GM23248 (cell line): ENCODE measurements around the gene CUX1. TPM values are rescaled to one million over a fixed set of nuclear protein-coding genes. Genes with fewer than 3 reads are reported as not detected.

ENCODE experiments used
- DNase-seq: peaks from one replicate; pipeline ENCODE4 v3.0.0-alpha.2; 2015
- H2AFZ ChIP-seq: fragments of 200-600 bp; sonication (generic); 2 replicates; pipeline ENCODE4 v1.6.1; 2016; ENCODE audit warnings: antibody characterized with exemption
- H3F3A ChIP-seq: fragments of 200-600 bp; sonication (generic); 2 replicates; pipeline ENCODE4 v1.6.1; 2016; ENCODE audit warnings: mild to moderate bottlenecking, antibody characterized with exemption, mixed run types; ENCODE audit not compliant: insufficient read depth
- H3K27ac ChIP-seq: fragments of 200-600 bp; sonication (generic); 2 replicates; pipeline ENCODE4 v1.5.1; 2016; ENCODE audit warnings: mild to moderate bottlenecking
- H3K27me3 ChIP-seq: fragments of 200-600 bp; sonication (generic); replicated peaks from 2 replicates; pipeline ENCODE4 v1.6.1; 2016; ENCODE audit warnings: mild to moderate bottlenecking; ENCODE audit not compliant: insufficient read depth
- H3K36me3 ChIP-seq: fragments of 200-600 bp; sonication (generic); 2 replicates; pipeline ENCODE4 v1.6.1; 2016; ENCODE audit warnings: low read depth, mild to moderate bottlenecking
- H3K4me1 ChIP-seq: fragments of 200-600 bp; sonication (generic); 2 replicates; pipeline ENCODE4 v1.6.1; 2016; ENCODE audit warnings: mild to moderate bottlenecking; ENCODE audit not compliant: insufficient read depth
- H3K4me2 ChIP-seq: fragments of 200-600 bp; sonication (generic); one replicate; pipeline ENCODE4 v1.6.1; 2016; ENCODE audit warnings: mild to moderate bottlenecking; ENCODE audit not compliant: unreplicated experiment
- H3K4me3 ChIP-seq: fragments of 200-600 bp; sonication (generic); 2 replicates; pipeline ENCODE4 v1.5.1; 2016; ENCODE audit warnings: mild to moderate bottlenecking
- H3K79me2 ChIP-seq: fragments of 200-600 bp; sonication (generic); 2 replicates; pipeline ENCODE4 v1.6.1; 2016; ENCODE audit warnings: mild to moderate bottlenecking; ENCODE audit not compliant: insufficient read depth
- H3K9ac ChIP-seq: fragments of 200-600 bp; sonication (generic); 2 replicates; pipeline ENCODE4 v1.6.1; 2016; ENCODE audit warnings: mild to moderate bottlenecking
- H3K9me2 ChIP-seq: fragments of 200-600 bp; sonication (generic); 2 replicates; pipeline ENCODE4 v1.6.1; 2016; ENCODE audit warnings: mixed run types, mild to moderate bottlenecking, moderate library complexity; ENCODE audit not compliant: insufficient read depth
- H3K9me3 ChIP-seq: fragments of 200-600 bp; sonication (generic); one replicate; pipeline ENCODE4 v1.6.1; 2017; ENCODE audit warnings: low read depth
- H4K20me1 ChIP-seq: fragments of 200-600 bp; sonication (generic); 2 replicates; pipeline ENCODE4 v1.6.0; 2016; ENCODE audit not compliant: insufficient read depth
- EZH2 ChIP-seq: fragments of 200-600 bp; sonication (generic); IDR thresholded peaks from 2 replicates; pipeline ENCODE4 v1.6.1; 2018; ENCODE audit warnings: antibody characterized with exemption, mild to moderate bottlenecking; ENCODE audit not compliant: insufficient read depth, poor library complexity, severe bottlenecking
- EZH2phosphoT487 ChIP-seq: fragments of 200-600 bp; sonication (generic); IDR thresholded peaks from 2 replicates; pipeline ENCODE4 v1.6.1; 2018; ENCODE audit warnings: antibody characterized with exemption, moderate library complexity, mild to moderate bottlenecking, low read depth; ENCODE audit not compliant: insufficient read depth
- WGBS, 2 experiments: methylation state at CpG; one replicate each; pipeline ENCODE4 v1.1.6; 2015 to 2017; ENCODE audit warnings: low lambda C conversion rate in 2 of 2, low coverage in 1 of 2; ENCODE audit errors: missing lambda C conversion rate in 2 of 2; 5-methylcytosine and 5-hydroxymethylcytosine counted together
- in situ Hi-C: fragments of 300-500 bp; cut with MboI; formaldehyde crosslinking; loops from 2 replicates; pipeline ENCODE4 v1.15.0; 2020
- polyA plus RNA-seq: library from polyadenylated mRNA; unstranded; fragments of >200 nt; fragmentation: Nextera tagmentation; extraction: Ambion mirVana; gene quantifications from 2 replicates; pipeline ENCODE4 v1.2.1, GENCODE V29; 2016
- total RNA-seq: library from RNA; depleted of rRNA; stranded (reverse); fragments of >200 nt; shearing (Covaris generic); gene quantifications from 2 replicates; pipeline ENCODE4 v1.2.3, GENCODE V29; 2014

CUX1 gene
- total and polyA plus RNA-seq, 2 experiments from 2014 or later: 30.2 to 34.9 TPM

- TF ChIP-seq EZH2phosphoT487 (no peak), EZH2 (no peak)
- Histone ChIP-seq H3K9me3 (no peaks in the 10 kb centered on the region), H3K4me1 (no peaks in the 10 kb centered on the region), H2AFZ (no peak overlapping the region), H3K36me3 (no peaks in the 10 kb centered on the region), H3K27ac (no peak overlapping the region), H3K27me3 (no peaks in the 10 kb centered on the region), H3K9me2 (no peaks in the 10 kb centered on the region), H3K4me3 (no peak overlapping the region), H4K20me1 (no peaks in the 10 kb centered on the region), H3K79me2 (peaks cover 32% of the 10 kb centered on the region; the same call in 1 of the 2 replicates), H3K4me2 (no peak overlapping the region), H3K9ac (no peak overlapping the region), H3F3A (no peaks in the 10 kb centered on the region)
- 95 to 100% methylated on average over 9 of the region's 9 CpGs for WGBS, 2 experiments
- in situ Hi-C loops: no loop called here
- DNase-seq: no peak
These were observed 146.3 kb downstream of the CUX1 start for GRCh38 chr7:101963693-101964092.

- Histone ChIP-seq H4K20me1 (no peaks in the 10 kb centered on the region), H3K9me2 (no peaks in the 10 kb centered on the region), H3K9ac (no peak overlapping the region), H3K4me3 (no peak overlapping the region), H3K79me2 (peaks cover 32% of the 10 kb centered on the region; the same call in 1 of the 2 replicates), H3K9me3 (no peaks in the 10 kb centered on the region), H3K27me3 (no peaks in the 10 kb centered on the region), H3K4me2 (no peak overlapping the region), H3K4me1 (no peaks in the 10 kb centered on the region), H3K27ac (no peak overlapping the region), H3F3A (no peaks in the 10 kb centered on the region), H3K36me3 (no peaks in the 10 kb centered on the region), H2AFZ (no peak overlapping the region)
- no peak for DNase-seq
- in situ Hi-C loops: no loop called here
- TF ChIP-seq EZH2: no peak
- no peak for TF ChIP-seq EZH2phosphoT487
- WGBS, 2 experiments: 93 to 97% methylated on average over 18 of the region's 18 CpGs
These were observed 147.4 kb downstream of the CUX1 start for GRCh38 chr7:101964680-101965452.

GRCh38 chr7:101968720-101969466 lies 151.5 kb downstream of the CUX1 start:
- DNase-seq: no peak
- no peaks in the 10 kb centered on the region for H3K36me3 ChIP-seq
- no peak overlapping the region for H3K9ac ChIP-seq
- no peak overlapping the region for H2AFZ ChIP-seq
- H3K4me3 ChIP-seq: no peak overlapping the region
- no peak overlapping the region for H3K27ac ChIP-seq
- no peaks in the 10 kb centered on the region for H4K20me1 ChIP-seq
- H3K4me2 ChIP-seq: no peak overlapping the region
- H3F3A ChIP-seq: no peaks in the 10 kb centered on the region
- H3K9me2 ChIP-seq: no peaks in the 10 kb centered on the region
- H3K9me3 ChIP-seq: no peaks in the 10 kb centered on the region
- 96 to 98% methylated on average over 6 of the region's 6 CpGs for WGBS, 2 experiments
- no peak for TF ChIP-seq EZH2
- no peak for TF ChIP-seq EZH2phosphoT487
- peaks cover 21% of the 10 kb centered on the region; the same call in 1 of the 2 replicates for H3K79me2 ChIP-seq
- in situ Hi-C loops: no loop called here
- H3K4me1 ChIP-seq: no peaks in the 10 kb centered on the region
- H3K27me3 ChIP-seq: no peaks in the 10 kb centered on the region

GRCh38 chr7:101969997-101970585 lies 152.7 kb downstream of the CUX1 start:
- no peaks in the 10 kb centered on the region for H3K9me3 ChIP-seq
- H3F3A ChIP-seq: no peaks in the 10 kb centered on the region
- no peak for DNase-seq
- in situ Hi-C loops: no loop called here
- H3K9ac ChIP-seq: no peak overlapping the region
- H4K20me1 ChIP-seq: no peaks in the 10 kb centered on the region
- H3K4me3 ChIP-seq: no peak overlapping the region
- WGBS, 2 experiments: 86 to 87% methylated on average over 10 of the region's 10 CpGs
- TF ChIP-seq EZH2: no peak
- no peaks in the 10 kb centered on the region for H3K4me1 ChIP-seq
- H3K79me2 ChIP-seq: peaks cover 21% of the 10 kb centered on the region; the same call in 1 of the 2 replicates
- H3K36me3 ChIP-seq: no peaks in the 10 kb centered on the region
- no peaks in the 10 kb centered on the region for H3K9me2 ChIP-seq
- H3K27me3 ChIP-seq: no peaks in the 10 kb centered on the region
- no peak overlapping the region for H2AFZ ChIP-seq
- H3K4me2 ChIP-seq: no peak overlapping the region
- no peak overlapping the region for H3K27ac ChIP-seq
